HG03025 (cell line): ENCODE measurements around the gene ECHDC1.
A peak's percentile ranks its signal among the peaks of the same experiment; 100 is the strongest.
"Not testable (repeated sequence)": the region's sequence is repeated elsewhere in the genome, so short reads cannot be mapped to it uniquely, and the experiment has no call there.

ENCODE experiments used
- ATAC-seq: cut with Tn5 transposase; IDR thresholded peaks from one replicate; pipeline ENCODE4 v1.9.1; 2021; ENCODE audit warnings: mild to moderate bottlenecking, moderate library complexity; ENCODE audit not compliant: unreplicated experiment, low FRiP score

The ECHDC1 gene

DNA sequence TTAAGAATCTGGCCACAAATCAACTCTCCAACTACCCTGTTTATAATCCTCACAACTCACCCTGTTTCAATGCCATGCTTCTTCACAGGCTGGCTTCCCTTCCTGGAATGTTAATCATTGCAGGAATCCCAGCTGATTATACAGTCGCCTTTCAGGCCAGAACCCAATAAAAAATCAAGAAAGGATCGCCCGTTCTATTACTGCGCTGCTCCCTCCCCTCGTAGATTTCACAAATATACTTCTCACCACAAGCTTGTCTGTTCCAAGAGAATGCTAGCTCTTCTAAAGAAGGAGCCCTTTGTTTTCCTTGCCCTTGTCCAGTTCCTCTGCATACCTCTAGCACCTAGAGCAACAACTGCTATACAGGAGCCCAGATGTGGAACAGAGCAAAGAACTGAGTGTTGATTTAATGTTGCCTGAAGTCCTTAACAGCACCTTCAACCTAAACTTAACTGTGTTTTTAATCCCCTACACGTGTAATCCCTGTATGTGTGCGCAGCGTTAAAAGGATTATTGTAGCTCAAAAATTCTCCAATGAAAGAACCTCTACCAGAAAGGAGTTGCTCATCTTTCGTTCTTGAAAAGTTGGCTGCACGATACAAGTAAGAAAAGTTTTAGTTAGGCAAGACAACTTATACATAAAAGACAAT is 988 bp downstream of the ECHDC1 start:
- ATAC-seq = no peak

DNA sequence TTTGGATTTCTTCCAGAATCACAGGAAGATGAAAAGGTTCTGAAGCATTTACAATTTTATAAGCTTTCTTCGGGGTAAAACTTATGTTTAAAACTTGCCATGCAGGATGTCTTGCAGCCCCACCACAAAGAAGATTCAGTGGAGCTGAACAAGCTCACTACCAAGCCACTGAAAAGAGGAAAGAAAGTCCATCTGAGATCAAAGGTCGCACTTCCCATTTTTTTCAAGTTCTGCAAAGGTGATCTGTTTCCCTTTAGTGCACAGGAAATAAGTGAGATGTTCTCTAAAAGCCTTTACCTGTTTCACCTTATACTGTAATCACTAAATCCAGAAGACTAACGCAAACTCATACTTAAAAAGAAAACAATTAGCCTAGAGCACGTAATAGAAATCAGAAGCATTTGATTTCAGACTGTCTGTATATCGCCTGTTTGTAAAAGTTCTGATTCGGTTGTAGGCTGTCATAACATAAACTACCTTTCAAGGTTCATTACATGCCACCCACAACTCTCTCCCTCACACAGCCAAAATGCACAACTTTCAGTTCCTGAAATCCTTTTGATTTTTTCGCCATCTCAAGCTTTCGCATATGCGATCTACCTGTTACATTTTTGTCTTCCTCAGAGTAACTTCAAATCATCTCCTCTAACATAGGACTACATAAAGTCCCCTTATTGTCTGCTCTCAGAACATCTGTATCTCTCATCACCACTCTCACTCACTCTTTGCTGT is 1.8 kb downstream of the ECHDC1 start:
- peak; percentile 27 for ATAC-seq

- ATAC-seq = no peak
These were observed 3.2 kb downstream of the ECHDC1 start for GRCh38 chr6:127340171-127340570.

- no peak for ATAC-seq
These were observed 4.5 kb downstream of the ECHDC1 start for GRCh38 chr6:127338936-127339335.

DNA sequence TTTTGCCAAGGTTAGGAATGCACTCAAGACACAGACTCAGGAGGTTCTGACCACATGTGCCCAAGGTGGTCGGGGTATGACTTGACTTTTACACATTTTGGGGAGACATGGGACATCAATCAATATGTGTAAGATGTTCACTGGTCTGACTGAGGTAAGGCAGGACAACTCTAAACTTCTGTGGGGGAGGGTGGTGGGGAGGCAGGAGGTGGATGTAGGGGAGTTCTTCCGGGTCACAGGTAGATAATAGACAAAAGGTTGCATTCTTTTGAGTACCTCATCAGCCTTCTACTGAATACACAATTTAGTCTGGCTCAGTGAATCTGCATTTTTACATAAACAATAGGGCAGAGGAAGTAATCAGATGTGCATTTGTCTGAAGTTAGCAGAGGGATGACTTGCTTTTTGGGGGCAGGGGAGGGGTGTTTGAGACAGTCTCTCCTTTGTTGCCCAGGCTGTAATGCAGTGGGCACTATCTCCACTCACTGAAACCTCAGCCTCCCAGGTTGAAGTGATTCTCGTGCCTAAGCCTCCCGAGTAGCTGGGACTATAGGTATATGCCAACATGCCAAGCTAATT is 10.9 kb downstream of the ECHDC1 start:
- ATAC-seq = no peak

DNA sequence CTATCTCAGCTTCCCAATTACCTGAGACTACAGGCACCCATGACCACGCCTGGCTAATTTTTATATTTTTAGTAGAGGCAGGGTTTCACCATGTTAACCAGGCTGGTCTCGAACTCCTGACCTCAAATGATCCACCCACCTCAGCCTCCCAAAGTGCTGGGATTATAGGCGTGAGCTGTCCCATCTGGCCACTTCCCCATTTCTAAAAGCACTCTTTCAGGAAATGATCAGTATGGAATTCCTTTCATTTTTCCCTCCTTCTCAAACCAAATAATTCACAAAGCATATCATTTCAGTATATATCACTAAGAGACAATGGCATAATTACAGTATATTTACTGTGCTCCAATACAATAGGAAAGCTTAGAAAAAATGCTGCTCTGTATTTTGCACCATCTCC is 12.2 kb downstream of the ECHDC1 start:
- not testable (repeated sequence) for ATAC-seq

DNA sequence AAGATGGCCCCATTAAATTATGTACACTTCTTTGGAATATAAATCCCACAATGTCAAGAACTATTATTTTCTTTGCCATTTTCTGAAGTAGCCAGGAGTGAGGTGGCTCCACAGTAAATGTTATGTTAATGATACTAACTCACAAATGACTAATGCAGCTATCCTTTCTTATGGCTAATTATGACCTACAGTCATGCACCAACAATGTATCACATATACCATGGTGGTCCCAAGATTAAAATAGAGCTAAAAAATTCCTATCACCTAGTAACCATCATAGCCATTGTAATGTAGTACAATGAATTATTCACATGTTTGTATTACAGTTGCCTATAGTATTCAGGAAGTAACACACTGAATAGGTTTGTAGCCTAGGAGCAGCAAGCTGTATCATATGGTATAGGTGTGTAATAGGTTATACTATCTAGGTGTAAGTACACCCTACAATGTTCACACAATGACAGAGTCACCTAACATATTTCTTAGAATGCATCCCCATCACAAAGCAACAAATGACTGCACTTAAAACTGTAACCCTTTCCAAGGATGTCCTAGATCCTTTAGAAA is 15.3 kb downstream of the ECHDC1 start:
- no peak for ATAC-seq

- ATAC-seq = no peak
These were observed 23.7 kb downstream of the ECHDC1 start for GRCh38 chr6:127319686-127320085.

DNA sequence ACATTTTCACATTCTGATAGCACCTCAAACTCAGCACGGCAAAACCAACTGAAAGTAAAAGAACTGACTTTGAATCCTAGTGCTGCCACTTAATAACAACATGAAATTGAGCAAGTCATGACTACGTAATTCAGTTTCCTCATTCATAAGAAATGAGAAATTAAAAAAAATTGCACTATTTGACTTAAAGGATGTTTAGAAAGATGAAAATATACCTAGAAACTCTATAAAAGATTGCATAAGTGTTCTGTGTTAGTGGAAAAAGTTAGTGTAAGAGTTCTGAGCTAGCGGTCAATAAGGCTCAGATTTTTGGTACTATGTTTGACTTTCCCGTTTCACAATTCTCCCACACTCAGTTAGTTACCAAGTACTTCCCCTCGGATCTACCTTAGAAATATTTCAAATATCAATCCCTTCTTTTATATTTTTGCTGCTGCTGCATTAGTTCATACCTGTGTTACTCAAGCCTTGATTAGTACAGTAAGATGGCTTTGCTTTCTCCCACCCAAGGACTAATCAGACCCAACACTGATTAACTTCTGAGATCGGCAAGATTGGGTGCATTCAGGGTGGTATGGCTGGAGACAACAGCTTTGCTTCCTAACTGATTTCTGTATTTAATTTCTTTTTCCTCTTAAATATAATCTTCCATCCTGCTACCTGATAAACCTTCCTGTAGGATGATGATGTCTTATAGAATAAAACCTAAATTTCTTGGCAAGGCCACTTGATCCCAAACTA is 25.9 kb downstream of the ECHDC1 start:
- no peak for ATAC-seq

- no peak for ATAC-seq
These were observed 37.7 kb downstream of the ECHDC1 start for GRCh38 chr6:127305741-127306140.

DNA sequence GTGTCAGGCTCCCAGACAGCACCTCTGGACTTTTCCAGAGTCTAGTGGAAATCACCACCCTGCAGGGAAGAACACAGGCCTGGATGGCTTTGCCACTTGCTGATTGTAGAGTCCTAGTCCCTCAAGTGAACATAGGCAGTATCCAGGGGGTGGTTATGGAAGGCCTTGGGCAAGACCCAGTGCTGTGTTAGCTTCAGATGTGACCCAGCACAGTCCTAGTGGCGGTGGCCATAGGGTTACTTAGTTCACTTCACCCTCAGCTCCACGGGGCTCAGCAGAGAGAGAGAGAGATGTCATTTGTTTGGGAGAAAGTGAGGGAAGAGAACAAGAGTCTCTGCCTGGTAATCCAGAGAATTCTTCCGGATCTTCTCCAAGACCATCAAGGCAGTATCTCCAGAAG is 39.5 kb downstream of the ECHDC1 start:
- no peak for ATAC-seq

DNA sequence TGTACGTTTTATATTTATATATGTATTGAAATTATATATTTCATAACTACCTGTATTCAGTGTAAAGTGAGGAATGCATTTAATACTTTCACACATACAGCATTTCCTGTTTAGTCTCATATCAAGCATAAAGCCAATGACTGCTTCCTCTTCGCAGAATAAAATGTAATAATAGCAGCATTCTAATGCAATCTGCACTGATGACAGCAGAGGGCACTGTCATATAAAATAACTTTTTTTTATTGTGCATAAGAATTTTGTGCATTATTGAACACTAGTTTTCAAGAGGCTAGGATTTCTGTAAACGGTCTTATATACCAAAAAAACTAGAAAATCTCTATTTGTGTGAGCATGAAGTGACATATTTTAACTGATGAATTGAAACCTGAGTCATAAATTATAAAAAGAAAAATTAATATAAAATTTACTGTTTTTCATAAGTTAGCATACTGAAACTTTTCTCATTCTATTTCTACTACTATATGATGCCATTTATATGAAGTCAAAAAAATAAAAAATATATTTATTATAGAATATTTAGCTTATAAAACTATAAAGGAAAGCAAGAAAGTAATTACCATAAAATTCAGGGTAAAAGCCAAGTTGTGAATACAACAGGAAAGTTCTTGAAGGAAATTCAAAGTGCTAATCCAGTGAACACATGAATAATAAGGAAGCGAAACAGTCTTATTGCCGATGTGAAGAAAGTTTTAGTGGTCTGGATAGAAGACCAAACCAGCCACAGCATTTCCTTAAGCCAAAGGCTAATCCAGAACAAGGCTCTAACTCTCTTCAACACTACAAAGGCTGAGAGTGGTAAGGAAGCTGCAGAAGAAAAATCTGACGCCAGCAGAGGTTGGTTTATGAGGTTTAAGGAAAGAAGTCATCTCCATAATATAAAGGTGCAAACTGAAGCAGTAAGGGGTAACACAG is 40.4 kb downstream of the ECHDC1 start:
- no peak for ATAC-seq

- ATAC-seq = no peak
These were observed 42.2 kb downstream of the ECHDC1 start for GRCh38 chr6:127301199-127301700.

DNA sequence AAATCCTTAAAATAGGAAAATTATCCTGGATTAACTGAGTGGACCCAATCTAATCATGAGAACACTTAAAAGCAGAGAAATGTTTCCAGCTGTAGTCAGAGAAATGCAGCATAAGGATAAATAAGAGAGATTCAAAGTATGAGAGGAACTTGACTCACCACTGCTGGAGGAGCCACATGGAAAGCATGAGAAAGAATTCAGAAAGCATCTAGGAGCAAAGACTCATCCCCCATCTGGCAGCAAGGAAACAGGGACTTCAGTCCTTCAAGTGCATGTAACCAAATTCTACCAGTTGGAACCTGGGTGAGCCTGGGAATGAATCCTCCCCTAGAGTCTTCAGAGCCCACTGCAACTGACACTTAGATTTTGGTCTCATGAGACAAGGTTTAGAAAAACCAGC is 43.0 kb downstream of the ECHDC1 start:
- ATAC-seq = no peak

GRCh38 chr6:127299522-127300240 is 43.7 kb downstream of the ECHDC1 start:
- no peak for ATAC-seq

DNA sequence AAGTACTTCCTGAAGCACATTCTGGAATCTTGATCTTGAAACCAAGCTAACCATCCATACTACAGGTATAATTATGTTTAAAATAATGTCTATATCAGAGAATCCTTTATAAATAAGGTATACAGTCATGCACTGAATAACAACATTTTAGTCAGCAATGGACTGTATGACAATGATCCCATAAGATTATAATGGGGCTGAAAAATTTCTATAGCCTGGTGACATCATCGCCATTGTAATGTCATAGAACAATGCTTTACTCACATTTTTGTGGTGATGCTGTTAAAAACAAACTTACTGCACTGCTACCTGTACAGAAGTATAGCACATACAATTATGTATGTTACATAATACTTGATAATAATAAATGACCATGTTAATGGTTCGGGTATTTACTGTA is 44.9 kb downstream of the ECHDC1 start:
- ATAC-seq = no peak

- ATAC-seq = no peak
These were observed 45.8 kb downstream of the ECHDC1 start for GRCh38 chr6:127297502-127298070.

DNA sequence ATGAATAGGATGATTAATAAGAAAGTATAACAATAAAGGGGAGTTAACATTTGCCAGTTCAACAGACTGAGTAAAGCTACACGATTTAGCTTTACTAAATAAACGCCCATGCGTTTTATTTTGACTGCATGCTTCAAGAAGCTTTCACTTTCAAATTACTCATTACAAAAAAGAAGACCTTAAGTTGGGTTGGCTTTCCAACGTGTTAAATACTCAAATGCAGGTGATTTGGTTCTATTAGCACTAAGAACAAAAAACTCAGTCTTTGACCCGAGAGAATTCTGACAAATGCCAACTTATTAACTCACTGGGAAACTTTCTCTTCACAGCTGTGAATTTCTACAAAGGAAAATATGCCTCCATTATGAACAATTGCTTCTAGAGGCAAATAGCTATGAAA is 51.9 kb downstream of the ECHDC1 start:
- ATAC-seq = peak; percentile 84
